ENCODE data around the gene C2CD2.
"Not testable (repeated sequence)": the region's sequence is repeated elsewhere in the genome, so short reads cannot be mapped to it uniquely, and the experiment has no call there.

Gene C2CD2

GRCh38 chr21:41956926-41957729 is 3.3 kb upstream of the C2CD2 start:
- no peak for DNase-seq

GRCh38 chr21:41955516-41955915 is 1.7 kb upstream of the C2CD2 start:
- DNase-seq = no peak

- DNase-seq = no peak
Observed at GRCh38 chr21:41954654-41955499, 1.1 kb upstream of the C2CD2 start.

- DNase-seq = no peak
Observed at GRCh38 chr21:41953249-41953830, 478 bp downstream of the C2CD2 start.

GRCh38 chr21:41952568-41953248 is 1.1 kb downstream of the C2CD2 start:
- DNase-seq = no peak

GRCh38 chr21:41951876-41952567 is 1.8 kb downstream of the C2CD2 start:
- no peak for DNase-seq

GRCh38 chr21:41950941-41951351 is 2.9 kb downstream of the C2CD2 start:
- DNase-seq = no peak

GRCh38 chr21:41949631-41950030 is 4.2 kb downstream of the C2CD2 start:
- not testable (repeated sequence) for DNase-seq

- no peak for DNase-seq
Observed at GRCh38 chr21:41948901-41949300, 4.9 kb downstream of the C2CD2 start.

GRCh38 chr21:41948078-41948895 is 5.5 kb downstream of the C2CD2 start:
- no peak for DNase-seq

- DNase-seq = no peak
Observed at GRCh38 chr21:41945982-41946381, 7.8 kb downstream of the C2CD2 start.

GRCh38 chr21:41943851-41944250 is 10.0 kb downstream of the C2CD2 start:
- no peak for DNase-seq

- DNase-seq = no peak
Observed at GRCh38 chr21:41942457-41942856, 11.4 kb downstream of the C2CD2 start.

- no peak for DNase-seq
Observed at GRCh38 chr21:41941941-41942340, 11.9 kb downstream of the C2CD2 start.

GRCh38 chr21:41940431-41940830 is 13.4 kb downstream of the C2CD2 start:
- no peak for DNase-seq

GRCh38 chr21:41939391-41939790 is 14.4 kb downstream of the C2CD2 start:
- no peak for DNase-seq

GRCh38 chr21:41933313-41934079 is 20.3 kb downstream of the C2CD2 start:
- no peak for DNase-seq

GRCh38 chr21:41932576-41933312 is 21.1 kb downstream of the C2CD2 start:
- no peak for DNase-seq

GRCh38 chr21:41932191-41932575 is 21.6 kb downstream of the C2CD2 start:
- DNase-seq = no peak

GRCh38 chr21:41931041-41931451 is 22.8 kb downstream of the C2CD2 start:
- no peak for DNase-seq

Data from activated naive CD4-positive, alpha-beta T cell treated with Interleukin-2 at 50 U/mL for 16 hours (primary cell).